Naive thymus-derived CD8-positive, alpha-beta T cell (primary cell): ENCODE data around the gene CHKA. TPM values are rescaled to one million over a fixed set of nuclear protein-coding genes. Genes with fewer than 3 reads are reported as not detected.

Experiments used
- ATAC-seq, 2 donors: fragments of 150-1000 bp; cut with Tn5 transposase in 1 of 2; sonication (Bioruptor Pico), chemical (Tn5 transposase) in 1 of 2; 1 replicate in 1 of 2; 2 replicates in 1 of 2; pipeline ENCODE4 v1.10.0; 2021; ENCODE audit warnings: mild to moderate bottlenecking in 2 of 2, moderate library complexity in 2 of 2
- POLR2A ChIA-PET: fragments of 350-600 bp; sonication (Branson Sonifier 250); formaldehyde crosslinking; loops from one replicate; lab custom pipeline; 2021; ENCODE audit warnings: antibody characterized with exemption; lab: Charles Lee
- DNase-seq, 10 donors: peaks; one replicate each; pipeline versions ENCODE4 v3.0.0 to v3.0.0-alpha.2; 2020 to 2022
- H3K27ac Mint-ChIP-seq, 10 donors: one replicate each; pipeline ENCODE4 v1.8.0; 2020 to 2022; ENCODE audit warnings: mild to moderate bottlenecking in 10 of 10, mixed read lengths in 10 of 10, moderate library complexity in 4 of 10, inconsistent platforms in 1 of 10
- H3K27me3 Mint-ChIP-seq, 5 donors: one replicate each; pipeline ENCODE4 v1.8.0; 2021 to 2022; ENCODE audit warnings: mixed read lengths in 5 of 5
- H3K36me3 Mint-ChIP-seq, 3 donors: one replicate each; pipeline ENCODE4 v1.8.0; 2020 to 2022; ENCODE audit warnings: mixed read lengths in 3 of 3, mild to moderate bottlenecking in 2 of 3, inconsistent platforms in 1 of 3
- H3K4me1 Mint-ChIP-seq, 4 donors: one replicate each; pipeline ENCODE4 v1.8.0; 2021 to 2022; ENCODE audit warnings: mixed read lengths in 4 of 4
- H3K4me3 Mint-ChIP-seq, 10 donors: one replicate each; pipeline ENCODE4 v1.8.0; 2020 to 2022; ENCODE audit warnings: mild to moderate bottlenecking in 10 of 10, mixed read lengths in 10 of 10, moderate library complexity in 6 of 10, inconsistent platforms in 1 of 10
- H3K9me3 Mint-ChIP-seq, 9 donors: one replicate each; pipeline ENCODE4 v1.8.0; 2020 to 2022; ENCODE audit warnings: mixed read lengths in 9 of 9, mild to moderate bottlenecking in 3 of 9, inconsistent platforms in 1 of 9, moderate library complexity in 1 of 9
- polyA plus RNA-seq, 3 donors: library from polyadenylated mRNA; unstranded; fragments of 300-500 nt; fragmentation: Illumina TruSeq; gene quantifications; one replicate each; pipeline ENCODE4 v1.2.3, GENCODE V29; 2021
- total RNA-seq, 8 experiments: library from RNA in 2 of 8; stranded (reverse) in 2 of 8; gene quantifications; one replicate each; pipeline ENCODE4 v1.2.3 and lab custom pipeline; 2021 to 2026

The CHKA gene
- total and polyA plus RNA-seq, 5 experiments from 2014 or later = 3.7 to 14.3 (median 9.1) TPM

DNA sequence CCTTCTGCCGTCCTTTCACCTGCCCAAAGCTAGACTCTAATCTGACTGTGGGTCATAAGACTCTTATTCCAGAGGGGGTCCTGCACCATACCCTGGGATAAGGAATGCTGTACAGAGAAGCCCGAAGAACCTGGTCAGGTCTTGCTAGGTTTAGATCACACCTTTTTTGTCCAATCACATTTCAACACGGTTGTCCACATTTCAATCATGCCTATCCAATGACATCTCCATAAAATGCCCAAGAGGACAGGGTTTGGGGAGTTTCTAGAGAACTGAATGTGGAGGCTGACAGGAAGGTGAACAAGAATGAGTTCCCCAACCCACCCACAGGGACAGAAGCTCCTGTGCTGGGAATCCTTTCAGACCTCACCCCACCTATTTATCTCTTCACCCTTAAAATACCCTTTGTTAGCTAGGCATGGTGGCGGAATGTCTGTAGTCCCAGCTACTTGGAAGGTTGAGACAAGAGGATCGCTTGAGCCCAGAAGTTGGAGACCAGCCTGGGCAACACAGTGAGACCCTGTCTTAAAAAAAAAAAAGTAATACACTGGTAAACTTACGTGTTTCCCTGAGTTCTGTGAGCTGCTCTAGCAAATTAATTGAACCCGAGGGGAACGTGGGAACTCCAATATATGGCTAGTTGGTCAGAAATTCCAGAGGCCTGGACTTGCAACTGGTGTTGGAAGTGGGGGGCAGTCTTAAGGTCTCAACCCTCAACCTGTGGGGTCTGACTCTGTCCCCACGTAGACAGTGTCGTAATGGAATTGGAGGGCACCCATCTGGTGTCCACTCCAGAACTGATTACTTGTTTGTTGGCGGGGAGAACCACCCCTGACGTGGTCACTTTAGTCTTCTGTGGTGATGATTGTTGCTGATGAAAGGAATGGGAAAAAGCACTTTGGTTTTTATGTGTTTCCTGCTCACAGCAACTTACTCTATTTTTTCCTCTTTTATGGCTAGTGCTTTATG, 64.6 kb downstream of the CHKA start:
- POLR2A ChIA-PET = no interaction called here
- DNase-seq = no peak
- H3K9me3 Mint-ChIP-seq = no peaks in the 10 kb centered on the region
- H3K27ac Mint-ChIP-seq = peak overlapping the region in 2 of 10 donors; percentile 3 to 56
- no peaks in the 10 kb centered on the region for H3K4me1 Mint-ChIP-seq
- H3K27me3 Mint-ChIP-seq = no peaks in the 10 kb centered on the region
- ATAC-seq = no peak
- no peak overlapping the region for H3K4me3 Mint-ChIP-seq
- peaks cover 0 to 28% (median 4%) of the 10 kb centered on the region in 3 donors for H3K36me3 Mint-ChIP-seq

GRCh38 chr11:68053981-68054812, 67.0 kb downstream of the CHKA start:
- H3K36me3 Mint-ChIP-seq = peaks cover 0 to 24% (median 0%) of the 10 kb centered on the region in 3 donors
- H3K4me3 Mint-ChIP-seq = no peak overlapping the region
- no peaks in the 10 kb centered on the region for H3K9me3 Mint-ChIP-seq
- POLR2A ChIA-PET = interaction anchor here (1.8 kb wide), 1 partner anchor 22 kb away, joined by 4 read pairs; no protein-coding TSS in a partner anchor
- no peaks in the 10 kb centered on the region for H3K4me1 Mint-ChIP-seq
- peak overlapping the region in 8 of 10 donors; percentile 1 to 73 (median 52) for H3K27ac Mint-ChIP-seq
- ATAC-seq (no peak), DNase-seq (no peak)
- no peaks in the 10 kb centered on the region for H3K27me3 Mint-ChIP-seq

GRCh38 chr11:68053117-68053516, 68.1 kb downstream of the CHKA start:
- no peak overlapping the region for H3K4me3 Mint-ChIP-seq
- H3K27ac Mint-ChIP-seq = peak overlapping the region in 3 of 10 donors; percentile 24 to 85 (median 60)
- POLR2A ChIA-PET = interaction anchor here (1.8 kb wide), 1 partner anchor 23 kb away, joined by 4 read pairs; no protein-coding TSS in a partner anchor
- H3K4me1 Mint-ChIP-seq = no peaks in the 10 kb centered on the region
- H3K36me3 Mint-ChIP-seq = peaks cover 0 to 21% (median 0%) of the 10 kb centered on the region in 3 donors
- no peaks in the 10 kb centered on the region for H3K27me3 Mint-ChIP-seq
- ATAC-seq (no peak), DNase-seq (no peak)
- H3K9me3 Mint-ChIP-seq = no peaks in the 10 kb centered on the region

DNA sequence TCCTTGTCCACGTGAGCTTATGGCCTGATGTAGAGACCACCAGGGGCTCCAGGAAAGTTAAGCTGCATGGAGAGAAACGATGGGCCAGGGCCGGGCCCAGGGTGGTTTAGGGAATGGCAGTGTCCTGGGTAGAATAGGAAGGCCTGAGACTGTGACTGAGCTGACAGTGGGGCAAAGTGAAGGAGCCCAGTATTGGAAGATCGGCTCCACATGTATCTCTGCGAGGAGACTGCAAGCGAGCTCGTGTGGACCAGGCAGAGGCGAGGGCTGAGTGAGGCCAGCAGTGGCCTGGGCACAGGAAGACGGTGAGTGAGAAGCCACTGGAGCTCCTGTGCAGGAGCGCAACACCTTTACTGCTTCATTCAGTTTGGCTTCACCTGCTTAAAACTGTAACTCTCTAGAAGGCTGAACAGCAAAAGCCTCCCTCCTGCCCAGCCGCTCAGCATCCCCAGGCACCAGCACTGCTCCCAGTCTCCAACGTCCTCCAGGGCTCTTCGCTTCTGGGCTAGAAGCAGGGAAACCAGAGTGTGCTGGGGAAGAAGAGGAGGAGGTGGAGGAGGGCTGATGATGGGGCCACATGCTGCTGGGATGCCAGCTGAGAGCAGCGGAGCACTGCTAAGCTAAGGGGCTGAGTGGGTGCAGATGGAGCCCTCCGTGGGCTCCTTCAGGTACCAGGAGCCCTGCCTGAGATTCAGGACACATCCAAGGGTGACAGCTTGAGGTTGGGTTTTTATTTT, 68.9 kb downstream of the CHKA start:
- Mint-ChIP-seq H3K27ac (peak overlapping the region in 5 of 10 donors; percentile 14 to 85 (median 31)), H3K4me1 (no peaks in the 10 kb centered on the region), H3K4me3 (no peak overlapping the region), H3K36me3 (peaks cover 0 to 21% (median 0%) of the 10 kb centered on the region in 3 donors), H3K27me3 (no peaks in the 10 kb centered on the region), H3K9me3 (no peaks in the 10 kb centered on the region)
- POLR2A ChIA-PET = interaction anchor here (1.8 kb wide), 1 partner anchor 24 kb away, joined by 4 read pairs; no protein-coding TSS in a partner anchor
- DNase-seq = no peak
- no peak for ATAC-seq

GRCh38 chr11:68051191-68052136, 69.7 kb downstream of the CHKA start:
- H3K36me3 Mint-ChIP-seq = peaks cover 0 to 23% (median 0%) of the 10 kb centered on the region in 3 donors
- ATAC-seq = no peak
- POLR2A ChIA-PET = no interaction called here

DNA sequence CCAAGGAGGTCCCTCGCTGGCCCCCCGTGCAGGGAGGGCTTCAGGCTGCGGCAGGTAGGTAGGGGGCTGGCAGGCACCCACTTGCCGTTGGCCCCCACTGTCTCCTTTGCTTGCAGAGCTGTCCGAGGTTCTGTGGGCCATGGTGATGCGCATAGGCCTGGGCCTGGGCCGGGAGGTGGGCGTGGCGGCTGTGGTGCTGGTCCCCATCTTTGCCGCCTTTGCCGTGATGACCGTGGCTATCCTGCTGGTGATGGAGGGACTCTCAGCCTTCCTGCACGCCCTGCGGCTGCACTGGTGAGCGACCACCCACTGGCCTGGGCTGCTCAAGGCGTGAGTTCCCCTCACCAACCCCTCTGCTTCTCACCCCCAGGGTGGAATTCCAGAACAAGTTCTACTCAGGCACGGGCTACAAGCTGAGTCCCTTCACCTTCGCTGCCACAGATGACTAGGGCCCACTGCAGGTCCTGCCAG, 70.8 kb downstream of the CHKA start:
- H3K36me3 Mint-ChIP-seq = peaks cover 0 to 31% (median 0%) of the 10 kb centered on the region in 3 donors
- no peaks in the 10 kb centered on the region for H3K27me3 Mint-ChIP-seq
- H3K9me3 Mint-ChIP-seq = no peaks in the 10 kb centered on the region
- no peaks in the 10 kb centered on the region for H3K4me1 Mint-ChIP-seq
- DNase-seq (no peak), ATAC-seq (no peak)
- H3K4me3 Mint-ChIP-seq = no peak overlapping the region
- POLR2A ChIA-PET = no interaction called here
- H3K27ac Mint-ChIP-seq = no peak overlapping the region

More at GRCh38 chr11:68051191-68052136, 69.7 kb downstream of the CHKA start:
- Mint-ChIP-seq H3K27ac (peak overlapping the region in 6 of 10 donors; percentile 19 to 85 (median 70)), H3K4me3 (no peak overlapping the region), H3K9me3 (no peaks in the 10 kb centered on the region), H3K4me1 (no peaks in the 10 kb centered on the region), H3K27me3 (no peaks in the 10 kb centered on the region)
- DNase-seq = no peak

DNA sequence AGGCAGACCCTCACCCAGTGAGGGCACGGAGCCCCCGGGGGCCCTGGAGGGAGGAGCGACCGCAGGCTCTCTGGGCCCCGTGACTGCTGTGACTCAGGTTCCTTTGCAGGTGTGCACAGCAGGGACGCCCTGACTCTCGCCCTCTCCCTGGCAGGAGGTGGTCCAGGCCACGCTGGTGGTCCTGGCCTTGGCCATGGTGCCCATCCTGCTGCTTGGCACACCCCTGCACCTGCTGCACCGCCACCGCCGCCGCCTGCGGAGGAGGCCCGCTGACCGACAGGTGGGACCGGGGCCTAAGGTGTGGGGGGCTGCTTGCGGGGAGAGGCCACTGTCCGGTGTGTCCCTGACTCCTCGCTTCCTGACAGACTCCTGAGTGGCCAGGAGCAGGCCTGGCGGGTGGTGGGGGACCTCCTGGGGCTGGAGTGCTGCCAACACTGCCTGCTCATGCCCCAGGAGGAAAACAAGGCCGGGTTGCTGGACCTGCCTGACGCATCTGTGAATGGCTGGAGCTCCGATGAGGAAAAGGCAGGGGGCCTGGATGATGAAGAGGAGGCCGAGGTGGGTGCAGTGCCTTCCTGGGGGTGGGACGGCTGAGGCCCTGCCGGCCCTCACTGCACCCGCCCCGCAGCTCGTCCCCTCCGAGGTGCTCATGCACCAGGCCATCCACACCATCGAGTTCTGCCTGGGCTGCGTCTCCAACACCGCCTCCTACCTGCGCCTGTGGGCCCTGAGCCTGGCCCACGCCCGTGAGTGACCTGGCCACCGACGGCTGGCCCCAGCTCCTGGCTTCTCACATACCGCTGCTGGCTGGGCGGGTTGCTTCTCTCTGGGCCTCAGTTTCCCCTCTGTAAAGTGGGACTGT, 71.4 kb downstream of the CHKA start:
- POLR2A ChIA-PET = no interaction called here
- no peak for DNase-seq
- Mint-ChIP-seq H3K27me3 (no peaks in the 10 kb centered on the region), H3K4me3 (no peak overlapping the region), H3K4me1 (no peaks in the 10 kb centered on the region), H3K27ac (no peak overlapping the region), H3K9me3 (no peaks in the 10 kb centered on the region), H3K36me3 (peaks cover 0 to 32% (median 0%) of the 10 kb centered on the region in 3 donors)
- ATAC-seq = no peak

DNA sequence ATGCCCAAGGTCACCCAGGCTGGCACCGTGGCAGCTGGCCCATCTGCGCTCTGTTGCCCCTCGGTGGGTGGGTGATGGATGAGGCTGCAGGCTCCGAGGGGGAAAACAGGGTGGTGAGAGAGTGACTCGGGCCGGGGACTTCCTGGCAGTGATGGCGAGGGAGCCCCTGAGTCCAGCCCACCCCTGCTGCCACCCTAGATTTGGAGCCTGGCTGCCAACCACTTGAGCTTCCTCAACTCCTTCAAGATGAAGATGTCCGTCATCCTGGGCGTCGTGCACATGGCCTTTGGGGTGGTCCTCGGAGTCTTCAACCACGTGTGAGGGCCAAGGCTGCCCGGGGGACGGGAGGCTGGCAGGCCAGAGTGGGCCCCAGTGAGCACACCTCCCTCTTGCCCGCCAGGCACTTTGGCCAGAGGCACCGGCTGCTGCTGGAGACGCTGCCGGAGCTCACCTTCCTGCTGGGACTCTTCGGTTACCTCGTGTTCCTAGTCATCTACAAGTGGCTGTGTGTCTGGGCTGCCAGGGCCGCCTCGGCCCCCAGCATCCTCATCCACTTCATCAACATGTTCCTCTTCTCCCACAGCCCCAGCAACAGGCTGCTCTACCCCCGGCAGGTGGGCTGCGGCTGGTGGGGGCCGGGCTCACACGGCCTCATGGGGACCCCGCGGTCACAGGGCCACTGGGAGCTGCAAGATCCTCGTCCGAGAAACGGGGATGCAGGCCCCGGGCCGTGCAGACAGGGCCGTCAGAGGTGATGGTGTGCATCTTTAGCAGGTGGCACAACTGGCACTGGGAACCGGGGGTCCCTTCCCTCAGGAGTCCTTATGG, 72.3 kb downstream of the CHKA start:
- H3K4me1 Mint-ChIP-seq = no peaks in the 10 kb centered on the region
- ATAC-seq (no peak), DNase-seq (peak in 1 of 10 donors; percentile 53)
- H3K4me3 Mint-ChIP-seq = no peak overlapping the region
- H3K27me3 Mint-ChIP-seq = no peaks in the 10 kb centered on the region
- no peak overlapping the region for H3K27ac Mint-ChIP-seq
- POLR2A ChIA-PET = interaction anchor here (1.0 kb wide), 1 partner anchor 9 kb away, joined by 3 read pairs; no protein-coding TSS in a partner anchor
- peaks cover 0 to 36% (median 0%) of the 10 kb centered on the region in 3 donors for H3K36me3 Mint-ChIP-seq
- H3K9me3 Mint-ChIP-seq = no peaks in the 10 kb centered on the region

DNA sequence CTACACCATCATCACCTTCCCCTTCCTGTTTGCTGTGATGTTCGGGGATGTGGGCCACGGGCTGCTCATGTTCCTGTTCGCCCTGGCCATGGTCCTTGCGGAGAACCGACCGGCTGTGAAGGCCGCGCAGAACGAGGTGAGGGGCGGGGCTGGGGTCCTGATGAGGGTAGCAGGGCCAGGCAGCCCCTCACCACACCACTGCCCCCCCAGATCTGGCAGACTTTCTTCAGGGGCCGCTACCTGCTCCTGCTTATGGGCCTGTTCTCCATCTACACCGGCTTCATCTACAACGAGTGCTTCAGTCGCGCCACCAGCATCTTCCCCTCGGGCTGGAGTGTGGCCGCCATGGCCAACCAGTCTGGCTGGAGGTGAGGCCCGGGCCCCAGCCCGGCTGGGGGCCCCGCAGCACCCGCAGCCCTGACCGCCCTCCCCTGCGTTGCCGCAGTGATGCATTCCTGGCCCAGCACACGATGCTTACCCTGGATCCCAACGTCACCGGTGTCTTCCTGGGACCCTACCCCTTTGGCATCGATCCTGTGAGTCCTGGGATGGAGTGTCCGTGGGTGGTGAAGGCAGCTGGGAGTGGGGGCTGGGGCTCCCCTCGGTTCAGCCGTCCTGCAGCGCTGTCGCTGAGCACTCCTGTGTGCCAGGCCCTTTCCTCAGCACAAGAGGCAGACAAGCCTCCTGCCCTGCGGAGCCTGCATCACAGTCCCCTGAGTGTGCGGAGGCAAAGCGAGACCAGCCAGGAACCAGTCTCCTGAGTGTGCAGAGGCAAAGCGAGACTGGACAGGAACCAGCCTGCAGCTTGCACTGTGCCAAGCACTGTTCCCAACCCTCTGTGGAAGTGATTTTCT, 73.5 kb downstream of the CHKA start:
- no peak overlapping the region for H3K27ac Mint-ChIP-seq
- no peak for DNase-seq
- no peaks in the 10 kb centered on the region for H3K9me3 Mint-ChIP-seq
- POLR2A ChIA-PET = interaction anchor here (0.5 to 1.1 kb wide), 3 partner anchors 8 to 448 kb away, joined by 3 to 4 read pairs (median 3); partner anchors contain the start of gene TCIRG1
- peaks cover 0 to 33% (median 0%) of the 10 kb centered on the region in 3 donors for H3K36me3 Mint-ChIP-seq
- no peaks in the 10 kb centered on the region for H3K4me1 Mint-ChIP-seq
- H3K27me3 Mint-ChIP-seq = no peaks in the 10 kb centered on the region
- H3K4me3 Mint-ChIP-seq = no peak overlapping the region
- ATAC-seq = no peak
